Heart left ventricle (tissue), 16 donors: ENCODE data around the gene RNF224. TPM values are rescaled to one million over a fixed set of nuclear protein-coding genes. Genes with fewer than 3 reads are reported as not detected.

Experiments
- ATAC-seq, 4 donors: fragments of 200-7000 bp; cut with Tn5 transposase; one replicate each; pipeline ENCODE4 v1.9.1; 2020 to 2022; ENCODE audit warnings: moderate library complexity in 4 of 4, mild to moderate bottlenecking in 3 of 4, moderate number of reproducible peaks in 1 of 4
- DNase-seq, 5 donors: peaks; one replicate each; pipeline ENCODE4 v3.0.0-alpha.2; 2020
- H3K27ac ChIP-seq, 12 donors: fragments of 200-600 bp; sonication (generic) in 4 of 12; one replicate each; pipeline versions ENCODE4 v1.5.0 to v1.8.0; 2016 to 2022; ENCODE audit warnings: mild to moderate bottlenecking in 2 of 12
- H3K27me3 ChIP-seq, 9 donors: fragments of 200-600 bp; sonication (generic) in 2 of 9; one replicate each; pipeline versions ENCODE4 v1.5.1 to v1.8.0; 2016 to 2022; ENCODE audit warnings: mild to moderate bottlenecking in 3 of 9
- H3K36me3 ChIP-seq, 9 donors: fragments of 200-600 bp; sonication (generic) in 2 of 9; one replicate each; pipeline versions ENCODE4 v1.5.0 to v1.8.0; 2018 to 2022; ENCODE audit warnings: mild to moderate bottlenecking in 2 of 9
- H3K4me1 ChIP-seq, 12 donors: fragments of 200-600 bp; sonication (generic) in 4 of 12; one replicate each; pipeline versions ENCODE4 v1.5.0 to v1.8.0; 2016 to 2022; ENCODE audit warnings: mild to moderate bottlenecking in 3 of 12
- H3K4me3 ChIP-seq, 12 donors: fragments of 200-600 bp; sonication (generic) in 4 of 12; one replicate each; pipeline versions ENCODE4 v1.5.0 to v1.8.0; 2017 to 2022; ENCODE audit warnings: mild to moderate bottlenecking in 9 of 12, moderate library complexity in 4 of 12
- H3K9me3 ChIP-seq, 12 donors: fragments of 200-600 bp; sonication (generic) in 4 of 12; one replicate each; pipeline versions ENCODE4 v1.5.0 to v1.8.0; 2016 to 2022; ENCODE audit warnings: mild to moderate bottlenecking in 1 of 12
- CTCF ChIP-seq, 12 donors: fragments of 200-600 bp; sonication (generic) in 4 of 12; IDR thresholded peaks; one replicate each; pipeline versions ENCODE4 v1.5.0 to v1.8.0; 2018 to 2022; ENCODE audit warnings: antibody characterized with exemption in 12 of 12, mild to moderate bottlenecking in 5 of 12
- POLR2A ChIP-seq, 2 donors: fragments of 450-650 bp; IDR thresholded peaks; one replicate each; pipeline ENCODE4 v1.6.1; 2017; ENCODE audit warnings: antibody characterized with exemption in 2 of 2, mild to moderate bottlenecking in 2 of 2, moderate library complexity in 2 of 2
- WGBS, 4 donors: extraction: QIAGEN DNeasy Blood & Tissue Kit in 2 of 4; methylation state at CpG; one replicate each; pipeline versions ENCODE4 v1.1.5 to v1.1.7; 2013 to 2018; 5-methylcytosine and 5-hydroxymethylcytosine counted together
- intact Hi-C, 10 donors: fragments of 100-400 bp; cut with DNase I; formaldehyde crosslinking; loops; one replicate each; pipeline versions ENCODE4 v1.11.1 to v1.14.2; 2022
- polyA plus RNA-seq, 2 donors: library from polyadenylated mRNA; stranded (reverse); fragments of 200-250 nt; gene quantifications; one replicate each; pipeline ENCODE4 v1.2.3, GENCODE V29; 2013
- total RNA-seq, 9 donors: library from RNA; depleted of rRNA in 2 of 9; stranded (reverse); fragments of >200 nt in 2 of 9; fragmentation: NEBNext Ultra II Directional in 3 of 9; extraction: Animal tissue kit (Norgen Biotek cat#: 25700) in 3 of 9; gene quantifications; one replicate each; pipeline versions ENCODE4 v1.1.0 to v1.2.4, GENCODE V29; 2016 to 2023
- donor health status: ischemic (EF 13 %, LVEDD 7.1; RV severe dilation, severe dysfunction).
- donor health status: healthy with polysubstance abuse.
- donor health status: DM: no; HTN: yes; CAD: no.
- donor health status: DM: no; HTN: no; CAD: no.
- donor health status: ischemic (EF 25% LVEDD 6.9; RV normal size, moderate dysfunction).
- donor health status: ischemic (EF 25% LVEDD 5.7; RV mildly dilated, moderate dysfunction).
- donor health status: healthy.
- donor health status: DM: yes; HTN: yes; CAD: no.
- donor health status: ischemic (EF 35%, LVEDD 5.7; RV mildly dilated, moderate dysfunction).
- donor health status: nonischemic (EF 11% LVEDD 7.7; RV severe dilation, severe dysfunction).
- donor health status: DM: yes; HTN: yes; CAD: no.
- donor health status: PGD.
- donor health status: ischemic (EF 29% LVEDD 5.4; RV normal size, mild dysfunction).
- donor health status: nonischemic (EF 23%, LVEDD 6.1; RV moderate dilation, normal function).

RNF224 gene
- total and polyA plus RNA-seq, 11 donors: not detected

DNA sequence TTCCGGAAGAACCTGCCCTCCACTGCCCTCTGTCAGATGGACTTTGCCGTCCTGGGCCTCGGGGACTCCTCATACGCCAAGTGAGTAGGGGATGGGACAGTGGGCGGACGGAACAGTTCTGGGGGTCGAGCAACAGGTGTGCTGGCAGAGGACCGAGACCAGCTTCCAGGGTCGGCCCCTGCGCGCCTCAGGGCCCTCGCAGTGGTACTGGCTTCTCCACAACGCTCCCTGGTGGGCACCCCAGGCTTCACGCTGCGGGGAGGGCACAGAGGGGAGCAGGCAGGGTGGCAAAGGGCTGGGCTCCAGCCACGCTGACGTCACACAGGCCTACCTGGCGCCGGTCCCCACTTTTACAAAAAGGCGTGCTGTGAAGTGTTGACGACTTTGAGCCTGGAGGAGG is 14.8 kb upstream of the RNF224 start:
- H3K4me1 ChIP-seq: peaks cover 0 to 10% (median 6%) of the 10 kb centered on the region in 12 donors
- no peak for ATAC-seq
- no peak for DNase-seq
- H3K27ac ChIP-seq: no peak overlapping the region
- intact Hi-C loops: no loop called here
- no peaks in the 10 kb centered on the region for H3K27me3 ChIP-seq
- no peak for TF ChIP-seq CTCF (IDR thresholded peaks at IDR 0.05)
- no peak for TF ChIP-seq POLR2A (IDR thresholded peaks at IDR 0.05)
- no peak overlapping the region for H3K4me3 ChIP-seq
- H3K9me3 ChIP-seq: no peaks in the 10 kb centered on the region
- H3K36me3 ChIP-seq: peaks cover 0 to 32% (median 3%) of the 10 kb centered on the region in 9 donors
- 80 to 87% (median 81%) methylated on average over 16 to 21 of the region's 21 CpGs for WGBS, 4 donors

- TF ChIP-seq POLR2A (IDR thresholded peaks at IDR 0.05) (no peak), CTCF (IDR thresholded peaks at IDR 0.05) (no peak)
- Histone ChIP-seq H3K4me1 (peaks cover 2 to 19% (median 15%) of the 10 kb centered on the region in 12 donors), H3K9me3 (no peaks in the 10 kb centered on the region), H3K27ac (no peak overlapping the region), H3K27me3 (no peaks in the 10 kb centered on the region), H3K4me3 (no peak overlapping the region), H3K36me3 (peaks cover 0 to 32% (median 2%) of the 10 kb centered on the region in 9 donors)
- intact Hi-C loops: no loop called here
- WGBS, 4 donors: 88 to 92% (median 91%) methylated on average over 44 to 49 of the region's 49 CpGs
- ATAC-seq (no peak), DNase-seq (no peak)
These were observed 13.9 kb upstream of the RNF224 start for GRCh38 chr9:137213160-137214060.

DNA sequence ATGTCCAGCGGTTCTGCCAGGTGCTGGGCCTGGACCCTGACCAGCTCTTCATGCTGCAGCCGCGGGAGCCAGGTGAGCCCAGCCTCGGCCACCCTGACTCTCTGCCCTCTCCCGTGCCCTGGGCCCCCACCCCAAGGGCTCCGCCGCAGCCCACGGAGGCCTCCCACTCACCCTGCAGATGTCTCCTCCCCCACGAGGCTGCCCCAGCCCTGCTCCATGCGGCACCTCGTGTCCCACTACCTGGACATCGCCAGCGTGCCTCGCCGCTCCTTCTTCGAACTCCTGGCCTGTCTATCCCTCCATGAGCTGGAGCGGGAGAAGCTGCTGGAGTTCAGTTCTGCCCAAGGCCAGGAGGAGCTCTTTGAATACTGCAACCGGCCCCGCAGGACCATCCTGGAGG is 12.7 kb upstream of the RNF224 start:
- peaks cover 2 to 26% (median 21%) of the 10 kb centered on the region in 12 donors for H3K4me1 ChIP-seq
- peaks cover 0 to 25% (median 0%) of the 10 kb centered on the region in 9 donors for H3K36me3 ChIP-seq
- no peak overlapping the region for H3K4me3 ChIP-seq
- intact Hi-C loops: no loop called here
- 93 to 95% (median 94%) methylated on average over 16 to 19 of the region's 19 CpGs for WGBS, 4 donors
- TF ChIP-seq CTCF (IDR thresholded peaks at IDR 0.05): no peak
- TF ChIP-seq POLR2A (IDR thresholded peaks at IDR 0.05): no peak
- no peaks in the 10 kb centered on the region for H3K9me3 ChIP-seq
- ATAC-seq (no peak), DNase-seq (no peak)
- H3K27me3 ChIP-seq: no peaks in the 10 kb centered on the region
- no peak overlapping the region for H3K27ac ChIP-seq

GRCh38 chr9:137215196-137215986 is 11.9 kb upstream of the RNF224 start:
- DNase-seq (no peak), ATAC-seq (no peak)
- intact Hi-C loops: no loop called here
- Histone ChIP-seq H3K4me3 (no peak overlapping the region), H3K36me3 (peaks cover 0 to 19% (median 0%) of the 10 kb centered on the region in 9 donors), H3K27me3 (no peaks in the 10 kb centered on the region), H3K4me1 (peaks cover 2 to 26% (median 21%) of the 10 kb centered on the region in 12 donors), H3K27ac (no peak overlapping the region), H3K9me3 (no peaks in the 10 kb centered on the region)
- no peak for TF ChIP-seq CTCF (IDR thresholded peaks at IDR 0.05)
- TF ChIP-seq POLR2A (IDR thresholded peaks at IDR 0.05): no peak
- WGBS, 4 donors: 94 to 96% (median 95%) methylated on average over 21 to 22 of the region's 22 CpGs
